HFFc6 (cell line): ENCODE measurements around the gene MMP23B. TPM values are rescaled to one million over a fixed set of nuclear protein-coding genes. Genes with fewer than 3 reads are reported as not detected.
A peak's percentile ranks its signal among the peaks of the same experiment; 100 is the strongest.

Source experiments
- DNase-seq: peaks from one replicate; pipeline ENCODE4 v3.0.0-alpha.2; 2018
- H3K27ac Mint-ChIP-seq: 2 replicates; pipeline ENCODE4 v1.8.0; 2020; ENCODE audit warnings: mild to moderate bottlenecking, mixed read lengths
- H3K27me3 Mint-ChIP-seq: 2 replicates; pipeline ENCODE4 v1.8.0; 2021; ENCODE audit warnings: mild to moderate bottlenecking, moderate library complexity, mixed read lengths; ENCODE audit not compliant: insufficient read depth
- H3K36me3 Mint-ChIP-seq: 2 replicates; pipeline ENCODE4 v1.8.0; 2021; ENCODE audit warnings: low read depth, mixed read lengths
- H3K4me1 Mint-ChIP-seq: 2 replicates; pipeline ENCODE4 v1.8.0; 2020; ENCODE audit warnings: low read depth, mixed read lengths
- H3K4me3 Mint-ChIP-seq: 2 replicates; pipeline ENCODE4 v1.8.0; 2020; ENCODE audit warnings: mild to moderate bottlenecking, moderate library complexity, mixed read lengths
- H3K9me3 Mint-ChIP-seq: 2 replicates; pipeline ENCODE4 v1.8.0; 2020; ENCODE audit warnings: mild to moderate bottlenecking, mixed read lengths
- CTCF ChIP-seq: fragments of 200-600 bp; sonication (generic); IDR thresholded peaks from 2 replicates; pipeline ENCODE4 v1.5.0; 2021; ENCODE audit warnings: antibody characterized with exemption, mild to moderate bottlenecking
- total RNA-seq, 6 experiments: library from RNA; stranded (reverse); fragmentation: NEBNext Ultra II Directional; extraction: Animal tissue kit (Norgen Biotek cat#: 25700); gene quantifications; 2 replicates in 1 of 6; 3 replicates in 5 of 6; pipeline ENCODE4 v1.2.3, GENCODE V29; 2021

Gene MMP23B
- total RNA-seq, 6 experiments from 2014 or later, result 2.8 to 7.1 (median 5.1) TPM

- H3K4me1 Mint-ChIP-seq, result peaks cover 21% of the 10 kb centered on the region
- H3K27me3 Mint-ChIP-seq, result peaks cover 3% of the 10 kb centered on the region
- peak overlapping the region; percentile 83 for H3K27ac Mint-ChIP-seq
- H3K36me3 Mint-ChIP-seq, result peaks cover 12% of the 10 kb centered on the region; the same call in 1 of the 2 replicates
- H3K4me3 Mint-ChIP-seq, result peak overlapping the region; percentile 97
- TF ChIP-seq CTCF, result no peak
- no peak for DNase-seq
- H3K9me3 Mint-ChIP-seq, result no peaks in the 10 kb centered on the region
Observed at GRCh38 chr1:1614954-1615255, 17.1 kb upstream of the MMP23B start.

DNA sequence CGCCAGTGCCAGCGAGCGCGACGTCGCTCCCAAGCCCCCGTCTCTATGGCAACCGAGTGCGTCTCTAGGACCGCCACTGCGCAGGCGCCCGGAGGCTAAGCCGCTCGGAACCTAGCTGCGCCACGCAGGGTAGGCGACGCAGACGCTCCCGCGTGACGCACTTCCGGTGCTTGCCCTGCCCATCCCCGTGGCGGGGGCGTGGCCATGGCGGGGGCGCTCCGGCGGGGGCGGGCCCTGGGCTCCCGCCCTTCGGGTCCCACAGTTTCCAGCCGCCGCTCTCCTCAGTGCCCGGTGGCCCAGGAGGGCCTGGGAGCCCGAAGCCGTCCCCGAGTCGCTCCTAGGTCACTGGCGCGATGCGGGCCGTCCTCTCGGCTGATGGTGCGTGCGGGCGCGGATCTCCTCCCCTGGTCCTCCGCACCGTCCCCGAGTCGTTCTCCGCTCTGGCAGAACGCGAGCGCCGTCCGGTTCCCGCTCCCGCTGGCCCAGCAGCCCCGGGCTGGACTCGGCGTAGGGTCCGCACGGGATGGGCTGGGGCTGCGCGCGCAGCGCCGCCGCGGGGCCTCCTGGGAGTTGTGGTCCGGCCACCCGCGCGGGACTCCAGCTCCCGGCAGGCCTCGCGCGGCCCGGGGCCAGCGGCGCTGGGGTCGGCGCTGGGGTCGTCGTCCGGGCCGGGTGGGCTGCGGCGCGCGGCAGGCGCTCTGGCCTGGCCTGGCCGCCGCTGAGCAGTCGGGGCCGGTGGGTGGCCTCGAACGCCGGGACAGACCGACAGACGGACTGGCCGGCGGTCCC lies 16.5 kb upstream of the MMP23B start, which contains the start of gene MIB2:
Gene MIB2, plus strand, starts transcription at position 245 of the 789 bp plus-strand sequence. CDS start 7,953 bp downstream, outside the sequence.
- Mint-ChIP-seq H3K4me3 (peak within 1 kb of the TSS; percentile 97), H3K9me3 (no peaks in the 10 kb centered on the region), H3K27me3 (peaks cover 3% of the 10 kb centered on the region), H3K27ac (peak within 1 kb of the TSS; percentile 89), H3K36me3 (peaks cover 12% of the 10 kb centered on the region; the same call in 1 of the 2 replicates), H3K4me1 (peaks cover 21% of the 10 kb centered on the region)
- no peak for TF ChIP-seq CTCF
- DNase-seq, result peak; percentile 93

DNA sequence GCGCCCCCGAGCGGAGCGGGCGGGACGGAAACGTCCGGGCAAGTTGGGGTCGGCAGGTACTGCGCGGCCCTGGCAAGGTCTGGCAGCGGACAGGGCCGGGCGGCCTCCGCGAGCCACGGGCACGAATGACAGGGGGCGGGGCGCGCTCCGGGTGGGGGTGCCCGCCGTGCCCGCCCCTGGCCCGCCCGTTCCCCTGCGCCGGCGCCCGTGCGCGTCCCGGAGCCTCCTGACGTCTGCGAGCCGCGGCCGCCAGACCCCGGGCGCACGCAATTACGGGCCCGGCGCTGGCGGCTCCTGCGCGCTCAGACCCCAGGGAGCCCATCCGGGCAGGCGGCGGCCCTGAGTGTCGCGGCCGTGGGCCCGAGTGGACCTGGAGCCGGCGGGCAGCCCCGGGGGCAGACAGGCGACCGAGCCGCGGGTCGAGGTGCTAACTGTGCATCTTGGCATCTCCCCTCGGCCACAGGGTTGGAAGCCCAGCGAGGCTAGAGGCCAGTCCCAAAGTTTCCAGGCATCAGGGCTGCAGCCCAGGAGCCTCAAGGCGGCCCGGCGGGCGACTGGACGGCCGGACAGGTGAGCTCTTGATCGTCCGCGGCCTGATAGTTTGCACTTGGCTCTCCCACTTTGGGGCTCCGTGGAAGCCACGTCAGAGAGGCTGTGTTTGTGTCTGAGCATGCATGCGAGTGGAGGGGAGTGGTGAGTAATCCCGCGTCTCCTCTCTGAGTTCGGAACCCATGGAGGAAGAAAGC lies 15.8 kb upstream of the MMP23B start:
- peaks cover 21% of the 10 kb centered on the region for H3K4me1 Mint-ChIP-seq
- no peaks in the 10 kb centered on the region for H3K9me3 Mint-ChIP-seq
- TF ChIP-seq CTCF, result no peak
- H3K27me3 Mint-ChIP-seq, result peaks cover 3% of the 10 kb centered on the region
- H3K4me3 Mint-ChIP-seq, result peak overlapping the region; percentile 92
- peak; percentile 16 for DNase-seq
- H3K36me3 Mint-ChIP-seq, result peaks cover 12% of the 10 kb centered on the region; the same call in 1 of the 2 replicates
- H3K27ac Mint-ChIP-seq, result peak overlapping the region; percentile 89

DNA sequence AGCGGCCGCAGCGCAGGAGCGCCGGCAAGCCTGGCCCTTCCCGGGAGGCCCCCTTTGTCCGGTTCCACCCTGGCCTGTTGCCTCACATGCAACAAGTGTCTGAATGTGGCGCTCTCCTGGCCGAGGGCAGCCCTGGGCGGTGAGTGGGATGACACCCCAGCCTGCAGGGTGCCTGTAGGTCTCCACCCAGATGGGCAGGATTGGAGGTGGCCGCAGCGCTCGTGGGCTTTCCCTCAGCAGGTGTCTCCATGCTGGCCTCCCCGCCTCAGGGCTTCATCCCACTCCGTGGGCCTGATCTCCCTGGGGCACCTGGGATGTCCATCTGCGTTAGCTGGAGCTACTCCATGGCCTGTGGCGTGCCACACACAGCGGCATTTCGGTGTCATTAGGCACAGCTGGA lies 15.1 kb upstream of the MMP23B start:
- peaks cover 3% of the 10 kb centered on the region for H3K27me3 Mint-ChIP-seq
- H3K27ac Mint-ChIP-seq, result peak overlapping the region; percentile 89; the same call in 1 of the 2 replicates
- peaks cover 12% of the 10 kb centered on the region; the same call in 1 of the 2 replicates for H3K36me3 Mint-ChIP-seq
- peaks cover 21% of the 10 kb centered on the region for H3K4me1 Mint-ChIP-seq
- no peak for DNase-seq
- H3K9me3 Mint-ChIP-seq, result no peaks in the 10 kb centered on the region
- H3K4me3 Mint-ChIP-seq, result peak overlapping the region; percentile 92
- no peak for TF ChIP-seq CTCF

DNA sequence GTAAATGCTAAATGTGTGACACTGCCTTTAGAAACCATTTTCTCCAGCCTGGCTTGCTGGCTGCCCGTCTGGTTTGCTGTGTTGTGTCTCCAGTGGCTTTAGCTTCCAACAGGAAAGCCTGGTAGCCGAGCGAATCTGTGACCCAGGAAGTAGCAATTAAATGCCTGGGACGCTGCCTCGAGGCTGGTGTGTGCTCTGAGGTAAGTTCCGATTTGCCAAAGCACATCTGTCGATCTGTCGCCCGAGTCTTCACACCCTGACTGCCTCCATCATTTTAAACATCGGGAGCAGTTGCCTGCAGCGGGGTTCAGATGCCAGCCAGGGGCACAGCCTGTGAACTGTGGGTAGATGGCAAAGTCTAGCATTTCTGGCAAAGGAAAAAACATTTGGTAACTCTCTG lies 14.5 kb upstream of the MMP23B start:
- H3K4me1 Mint-ChIP-seq, result peaks cover 21% of the 10 kb centered on the region
- H3K27ac Mint-ChIP-seq, result no peak overlapping the region
- no peak for DNase-seq
- H3K4me3 Mint-ChIP-seq, result peak overlapping the region; percentile 92
- H3K36me3 Mint-ChIP-seq, result peaks cover 12% of the 10 kb centered on the region; the same call in 1 of the 2 replicates
- H3K9me3 Mint-ChIP-seq, result no peaks in the 10 kb centered on the region
- H3K27me3 Mint-ChIP-seq, result peaks cover 3% of the 10 kb centered on the region
- TF ChIP-seq CTCF, result no peak
